GM12874 (cell line): ENCODE results near the gene SHC4.

ENCODE experiments used
- CTCF ChIP-seq: IDR thresholded peaks from 2 replicates; pipeline ENCODE4 v1.5.1; 2011; ENCODE audit warnings: low read depth, mild to moderate bottlenecking, control low read depth, low read length, moderate library complexity; ENCODE audit not compliant: insufficient read depth

SHC4 gene

GRCh38 chr15:48832648-48833047 is 131.1 kb downstream of the SHC4 start:
- no peak for TF ChIP-seq CTCF

- TF ChIP-seq CTCF, result no peak
Observed at GRCh38 chr15:48828906-48829305, 134.8 kb downstream of the SHC4 start.

GRCh38 chr15:48828471-48828870 is 135.2 kb downstream of the SHC4 start:
- TF ChIP-seq CTCF, result no peak

- no peak for TF ChIP-seq CTCF
Observed at GRCh38 chr15:48825075-48825474, 138.6 kb downstream of the SHC4 start.

- TF ChIP-seq CTCF, result no peak
Observed at GRCh38 chr15:48823706-48824105, 140.0 kb downstream of the SHC4 start.

- no peak for TF ChIP-seq CTCF
Observed at GRCh38 chr15:48823237-48823636, 140.5 kb downstream of the SHC4 start.

GRCh38 chr15:48814286-48814685 is 149.4 kb downstream of the SHC4 start:
- TF ChIP-seq CTCF, result no peak
